IMR-90 (cell line): Measurements from ENCODE around the gene PHF19. TPM values are rescaled to one million over a fixed set of nuclear protein-coding genes. Genes with fewer than 3 reads are reported as not detected.

Experiments used
- ATAC-seq: fragments of 200-7000 bp; cut with Tn5 transposase; 2 replicates; pipeline ENCODE4 v1.9.1; 2020; ENCODE audit warnings: low read depth, mild to moderate bottlenecking, moderate library complexity
- BruUV-seq: library from RNA; stranded (reverse); fragments of 400-500 nt; replicated peaks from 2 replicates; lab custom pipeline; 2021; lab: Mats Ljungman, UMichigan
- CTCF ChIA-PET: fragments of 300-600 bp; formaldehyde crosslinking; extraction: SDS; loops from one replicate; lab custom pipeline; 2021; ENCODE audit warnings: antibody characterized with exemption; lab: Yijun Ruan, JAX
- POLR2A ChIA-PET: fragments of 300-600 bp; sonication (Branson Sonifier 250); formaldehyde crosslinking; loops from one replicate; lab custom pipeline; 2022; ENCODE audit warnings: antibody characterized with exemption; ENCODE audit not compliant: unreplicated experiment; lab: Charles Lee
- DNase-seq: peaks from one replicate; pipeline ENCODE4 v3.0.0; 2013
- H2AFZ ChIP-seq: replicated peaks from 2 replicates; pipeline ENCODE3; 2013; ENCODE audit warnings: low read length, mild to moderate bottlenecking; ENCODE audit not compliant: poor library complexity
- H2AK5ac ChIP-seq: 2 replicates; pipeline ENCODE4 v1.6.1; 2013; ENCODE audit warnings: low read depth, low read length, inconsistent platforms
- H2AK9ac ChIP-seq: replicated peaks from 2 replicates; pipeline ENCODE3; 2013; ENCODE audit warnings: mild to moderate bottlenecking, low read depth, low read length, moderate library complexity; ENCODE audit not compliant: poor library complexity
- H2BK120ac ChIP-seq: 2 replicates; pipeline ENCODE4 v1.6.1; 2013; ENCODE audit warnings: low read depth, low read length, inconsistent platforms
- H2BK15ac ChIP-seq: 3 replicates; pipeline ENCODE4 v1.6.1; 2013; ENCODE audit warnings: low read depth, low read length, inconsistent platforms
- H2BK20ac ChIP-seq: 2 replicates; pipeline ENCODE4 v1.6.1; 2013; ENCODE audit warnings: low read depth, mild to moderate bottlenecking, inconsistent platforms, low read length, moderate library complexity
- H2BK5ac ChIP-seq: 2 replicates; pipeline ENCODE4 v1.6.1; 2013; ENCODE audit warnings: mild to moderate bottlenecking, low read depth, low read length, inconsistent platforms; ENCODE audit not compliant: poor library complexity, severe bottlenecking
- H3K14ac ChIP-seq: replicated peaks from 2 replicates; pipeline ENCODE4 v1.6.1; 2013; ENCODE audit warnings: low read depth, low read length, inconsistent platforms
- H3K18ac ChIP-seq: 2 replicates; pipeline ENCODE4 v1.6.1; 2013; ENCODE audit warnings: low read depth, low read length, control low read depth
- H3K23ac ChIP-seq: 2 replicates; pipeline ENCODE4 v1.6.1; 2013; ENCODE audit warnings: low read depth, low read length, inconsistent platforms
- H3K27ac ChIP-seq: 2 replicates; pipeline ENCODE4 v1.5.1; 2013; ENCODE audit warnings: mild to moderate bottlenecking, control low read depth, low read length; ENCODE audit not compliant: insufficient read depth
- H3K27me3 ChIP-seq: 2 replicates; pipeline ENCODE4 v1.6.1; 2013; ENCODE audit warnings: low read length; ENCODE audit not compliant: control insufficient read depth, insufficient read depth
- H3K36me3 ChIP-seq: 2 replicates; pipeline ENCODE4 v1.6.1; 2013; ENCODE audit warnings: low read length, mixed read lengths; ENCODE audit not compliant: control insufficient read depth, insufficient read depth
- H3K4ac ChIP-seq: 2 replicates; pipeline ENCODE4 v1.6.1; 2013; ENCODE audit warnings: low read depth, low read length, inconsistent platforms
- H3K4me1 ChIP-seq: 2 replicates; pipeline ENCODE4 v1.6.1; 2013; ENCODE audit warnings: low read length, mixed read lengths; ENCODE audit not compliant: control insufficient read depth, insufficient read depth
- H3K4me2 ChIP-seq: 2 replicates; pipeline ENCODE4 v1.6.1; 2013; ENCODE audit warnings: low read depth, mild to moderate bottlenecking, control low read depth, low read length, moderate library complexity
- H3K4me3 ChIP-seq: 2 replicates; pipeline ENCODE4 v1.5.1; 2013; ENCODE audit warnings: low read depth, mild to moderate bottlenecking, control low read depth, low read length, moderate library complexity; ENCODE audit not compliant: insufficient read depth
- H3K56ac ChIP-seq: 2 replicates; pipeline ENCODE4 v1.6.1; 2013; ENCODE audit warnings: low read length, inconsistent platforms; ENCODE audit not compliant: insufficient read depth; ENCODE audit errors: extremely low read depth
- H3K79me1 ChIP-seq, 2 experiments: 2 replicates each; pipeline ENCODE4 v1.6.1; 2013; ENCODE audit warnings: low read length in 2 of 2, inconsistent platforms in 1 of 2, low read depth in 1 of 2
- H3K9ac ChIP-seq: 2 replicates; pipeline ENCODE4 v1.6.1; 2013; ENCODE audit warnings: low read depth, low read length, control low read depth
- H3K9me1 ChIP-seq: 2 replicates; pipeline ENCODE4 v1.6.1; 2013; ENCODE audit warnings: low read length, inconsistent platforms; ENCODE audit not compliant: insufficient read depth
- H3K9me3 ChIP-seq: 2 replicates; pipeline ENCODE4 v1.6.1; 2013; ENCODE audit warnings: low read length; ENCODE audit not compliant: control insufficient read depth, insufficient read depth
- H4K20me1 ChIP-seq: 2 replicates; pipeline ENCODE4 v1.6.1; 2013; ENCODE audit warnings: low read length, inconsistent platforms; ENCODE audit not compliant: insufficient read depth
- H4K5ac ChIP-seq: 2 replicates; pipeline ENCODE4 v1.6.1; 2013; ENCODE audit warnings: mild to moderate bottlenecking, low read depth, low read length, control low read depth
- H4K8ac ChIP-seq, 2 experiments: 2 replicates each; pipeline ENCODE4 v1.6.1; 2013; ENCODE audit warnings: low read depth in 2 of 2, low read length in 2 of 2, control low read depth in 1 of 2, inconsistent platforms in 1 of 2
- H4K91ac ChIP-seq: 2 replicates; pipeline ENCODE4 v1.6.1; 2013; ENCODE audit warnings: low read depth, low read length, inconsistent platforms; ENCODE audit not compliant: insufficient read depth
- BHLHE40 ChIP-seq: fragments of 150-350 bp; IDR thresholded peaks from 2 replicates; pipeline ENCODE4 v1.6.1; 2016; ENCODE audit warnings: mild to moderate bottlenecking, low read depth, low read length
- RFX5 ChIP-seq: IDR thresholded peaks from 2 replicates; pipeline ENCODE4 v1.8.0; 2012; ENCODE audit warnings: low read depth, mild to moderate bottlenecking, low read length, moderate library complexity
- USF2 ChIP-seq: fragments of 150-350 bp; IDR thresholded peaks from 2 replicates; pipeline ENCODE4 v1.6.1; 2017; ENCODE audit warnings: mild to moderate bottlenecking, antibody characterized with exemption, low read length, low read depth
- WGBS, 2 experiments: methylation state at CpG; one replicate each; pipeline versions ENCODE4 v1.1.5 to v1.1.7; 2013; ENCODE audit warnings: missing lambda C conversion rate in 2 of 2; ENCODE audit not compliant: insufficient read length in 1 of 2; ENCODE audit errors: extremely low coverage in 2 of 2; 5-methylcytosine and 5-hydroxymethylcytosine counted together
- dilution Hi-C: fragments of 300-500 bp; cut with HindIII; formaldehyde crosslinking; loops from one replicate; pipeline ENCODE4 v1.14.3; 2018; ENCODE audit warnings: low sequenced_read_pairs; ENCODE audit not compliant: unreplicated experiment
- in situ Hi-C: fragments of 300-500 bp; cut with MboI; formaldehyde crosslinking; loops from 3 replicates; pipeline ENCODE4 v1.14.3; 2019; ENCODE audit warnings: low sequenced_read_pairs, inconsistent platforms, mixed read lengths
- intact Hi-C: fragments of 100-400 bp; cut with micrococcal nuclease; formaldehyde crosslinking; loops from 2 replicates; pipeline ENCODE4 v1.10.0; 2022
- polyA plus RNA-seq, 3 experiments: library from polyadenylated mRNA; depleted of rRNA; stranded (reverse); fragments of >200 nt; gene quantifications; 2 replicates each; pipeline ENCODE4 v1.2.3, GENCODE V29; 2012; ENCODE audit warnings: low replicate concordance in 1 of 3
- total RNA-seq: library from RNA; depleted of rRNA; stranded (reverse); fragments of >200 nt; gene quantifications from 2 replicates; pipeline ENCODE4 v1.2.3, GENCODE V29; 2012

The PHF19 gene
- total and polyA plus RNA-seq, 2 of the 4 experiments (the other 2 are of a cell fraction), result 37.6 to 55.6 TPM

- in situ Hi-C loops (loop anchor here (5.0 kb wide), 1 partner anchor 63 kb away; no protein-coding TSS in a partner anchor), dilution Hi-C loops (no loop called here), intact Hi-C loops (loop anchor here (5.0 kb wide), 1 partner anchor 198 kb away; the partner anchor contains the start of gene CNTRL)
- Histone ChIP-seq H4K20me1 (no peaks in the 10 kb centered on the region), H3K36me3 (peaks cover 16% of the 10 kb centered on the region), H3K27me3 (no peaks in the 10 kb centered on the region), H2AFZ (no peak overlapping the region), H3K4me1 (peaks cover 19% of the 10 kb centered on the region), H3K4me3 (no peak overlapping the region), H3K14ac (peak overlapping the region; percentile 69), H3K23ac (peak overlapping the region; percentile 98; the same call in 1 of the 2 replicates), H3K9ac (no peak overlapping the region), H3K56ac (no peak overlapping the region), H2BK120ac (no peak overlapping the region), H3K27ac (no peak overlapping the region), H3K79me1 (peaks cover 19 to 52% of the 10 kb centered on the region in 2 experiments), H4K91ac (peak overlapping the region; percentile 2; the same call in 1 of the 2 replicates), H4K5ac (no peak overlapping the region), H4K8ac (peak overlapping the region in 1 of 2 experiments; percentile 33; a peak in 1 of 4 replicates), H2BK5ac (no peak overlapping the region), H3K4ac (peak overlapping the region; percentile 57), H3K4me2 (no peak overlapping the region), H3K18ac (no peak overlapping the region), H3K9me3 (no peaks in the 10 kb centered on the region), H2BK15ac (no peak overlapping the region), H2AK5ac (peak overlapping the region; percentile 25; the same call in 1 of the 2 replicates), H3K9me1 (peaks cover 28% of the 10 kb centered on the region; the same call in 1 of the 2 replicates), H2AK9ac (peak overlapping the region; percentile 43), H2BK20ac (peak overlapping the region; percentile 24; the same call in 1 of the 2 replicates)
- ChIA-PET POLR2A (no interaction called here), CTCF (no interaction called here)
- WGBS, 2 experiments, result 83% methylated on average over 4 of the region's 10 CpGs; no CpG with 5 or more reads in 1 of the 2 experiments
- BruUV-seq, result no TSS peak
- DNase-seq (no peak), ATAC-seq (no peak)
- TF ChIP-seq BHLHE40, result no peak
- no peak for TF ChIP-seq USF2
- no peak for TF ChIP-seq RFX5
Measured at GRCh38 chr9:120874226-120875194, 2.5 kb downstream of the PHF19 start.
